K562 (cell line): ENCODE results near the gene SLC39A13. TPM values are rescaled to one million over a fixed set of nuclear protein-coding genes. Genes with fewer than 3 reads are reported as not detected.
A peak's percentile ranks its signal among the peaks of the same experiment; 100 is the strongest.

Experiments
- ATAC-seq: fragments of 200-7000 bp; cut with Tn5 transposase; 3 replicates; pipeline ENCODE4 v1.9.1; 2020; ENCODE audit warnings: moderate library complexity
- BruUV-seq: library from RNA; stranded (reverse); fragments of 400-500 nt; replicated peaks from 2 replicates; lab custom pipeline; 2021; lab: Mats Ljungman, UMichigan
- CTCF ChIA-PET: fragments of 300-600 bp; formaldehyde crosslinking; extraction: SDS; loops from one replicate; lab custom pipeline; 2021; ENCODE audit warnings: low intra/inter-chr PET ratio; lab: Yijun Ruan, JAX
- POLR2A ChIA-PET: fragments of 300-600, 350-650 bp; sonication (Branson Sonifier 250); formaldehyde crosslinking; extraction: SDS; loops from one replicate; lab custom pipeline; 2021; ENCODE audit warnings: antibody characterized with exemption, inconsistent platforms; lab: Yijun Ruan, JAX
- DNase-seq, 4 experiments: peaks; one replicate each; pipeline versions ENCODE4 v3.0.0 to v3.0.0-alpha.2; 2011 to 2018; ENCODE audit warnings: low spot score in 3 of 4, mixed read lengths in 3 of 4; ENCODE audit errors: extremely low read depth in 1 of 4
- FAIRE-seq: peaks from 2 replicates; lab custom pipeline; 2011; peaks lifted over from hg19 to GRCh38; lab: Jason Lieb, UNC
- H2AFZ ChIP-seq: 2 replicates; pipeline ENCODE4 v1.6.0; 2011; ENCODE audit warnings: low read depth, low read length, control low read depth, inconsistent platforms
- H3K27ac ChIP-seq: fragments of 200-600 bp; 3 replicates; pipeline ENCODE4 v1.8.0; 2011; ENCODE audit warnings: low read depth, mild to moderate bottlenecking, control low read depth, inconsistent platforms, low read length, moderate library complexity, mixed read lengths; ENCODE audit errors: extremely low read depth
- H3K27me3 ChIP-seq, 2 experiments: fragments of 300-600 bp in 1 of 2; 2 replicates in 1 of 2; 3 replicates in 1 of 2; pipeline versions ENCODE4 v1.6.0 to v1.8.0; 2011; ENCODE audit warnings: inconsistent platforms in 2 of 2, low read length in 2 of 2, mild to moderate bottlenecking in 1 of 2, mixed read lengths in 1 of 2, moderate library complexity in 1 of 2; ENCODE audit not compliant: control insufficient read depth in 2 of 2, insufficient read depth in 2 of 2
- H3K36me3 ChIP-seq: fragments of 300-600 bp; 3 replicates; pipeline ENCODE4 v1.8.0; 2011; ENCODE audit warnings: mild to moderate bottlenecking, low read length, inconsistent platforms; ENCODE audit not compliant: control insufficient read depth, insufficient read depth
- H3K4me1 ChIP-seq, 2 experiments: fragments of 200-600 bp in 1 of 2; replicated peaks in 1 of 2; 2 replicates in 1 of 2; 3 replicates in 1 of 2; pipeline versions ENCODE4 v1.5.1 to v1.8.0; 2011; ENCODE audit warnings: inconsistent platforms in 2 of 2, low read length in 2 of 2, mild to moderate bottlenecking in 1 of 2, mixed read lengths in 1 of 2, moderate library complexity in 1 of 2; ENCODE audit not compliant: control insufficient read depth in 2 of 2, insufficient read depth in 2 of 2
- H3K4me2 ChIP-seq: 2 replicates; pipeline ENCODE4 v1.6.1; 2011; ENCODE audit warnings: low read length, control low read depth, inconsistent platforms, mixed read lengths; ENCODE audit not compliant: insufficient read depth
- H3K4me3 ChIP-seq: fragments of 200-600 bp; sonication (generic), shearing (Covaris generic); 2 replicates; pipeline ENCODE4 v1.5.1; 2016; ENCODE audit warnings: control low read depth, inconsistent platforms
- H3K79me2 ChIP-seq: fragments of 200-600 bp; 3 replicates; pipeline ENCODE4 v1.8.0; 2011; ENCODE audit warnings: low read length, inconsistent platforms; ENCODE audit not compliant: control insufficient read depth, insufficient read depth
- H3K9ac ChIP-seq, 2 experiments: 2 replicates each; pipeline versions ENCODE4 v1.6.0 to v1.6.1; 2011; ENCODE audit warnings: low read depth in 2 of 2, low read length in 2 of 2, control low read depth in 1 of 2, inconsistent platforms in 1 of 2, mild to moderate bottlenecking in 1 of 2, mixed read lengths in 1 of 2; ENCODE audit not compliant: insufficient read depth in 1 of 2
- H3K9me1 ChIP-seq: one replicate; pipeline ENCODE4 v1.6.0; 2011; ENCODE audit warnings: inconsistent platforms, mild to moderate bottlenecking, low read length, moderate library complexity; ENCODE audit not compliant: control insufficient read depth, insufficient read depth
- H3K9me3 ChIP-seq: replicated peaks from 2 replicates; pipeline ENCODE4 v1.5.1; 2011; ENCODE audit warnings: low read depth, low read length, inconsistent platforms; ENCODE audit not compliant: control insufficient read depth, insufficient read depth
- H4K20me1 ChIP-seq: replicated peaks from 2 replicates; pipeline ENCODE4 v1.6.1; 2011; ENCODE audit warnings: low read length, inconsistent platforms, mixed read lengths; ENCODE audit not compliant: control insufficient read depth, insufficient read depth
- ARID2 ChIP-seq: fragments of 450-650 bp; IDR thresholded peaks from 2 replicates; pipeline ENCODE4 v1.6.1; 2017; ENCODE audit warnings: antibody characterized with exemption, mild to moderate bottlenecking
- EP300 ChIP-seq: IDR thresholded peaks from 2 replicates; pipeline ENCODE4 v1.6.1; 2012; ENCODE audit warnings: low read length, improper control_type of control experiment
- GATAD2A ChIP-seq: fragments of 450-650 bp; IDR thresholded peaks from 2 replicates; pipeline ENCODE4 v1.6.1; 2017
- HIVEP1 ChIP-seq: fragments of 250-450 bp; sonication (Bioruptor Pico); IDR thresholded peaks from 2 replicates; pipeline ENCODE4 v1.4.0; 2020; ENCODE audit warnings: mild to moderate bottlenecking
- KLF16 ChIP-seq: IDR thresholded peaks from 2 replicates; pipeline ENCODE4 v1.6.1; 2016; ENCODE audit warnings: antibody characterized with exemption
- NKRF ChIP-seq: fragments of 450-650 bp; IDR thresholded peaks from 2 replicates; pipeline ENCODE4 v1.6.1; 2016; ENCODE audit warnings: borderline replicate concordance
- TFE3 ChIP-seq: fragments of 450-650 bp; formaldehyde crosslinking; IDR thresholded peaks from 2 replicates; pipeline ENCODE4 v1.4.0; 2020; ENCODE audit warnings: mild to moderate bottlenecking, mixed read lengths
- THRAP3 ChIP-seq: fragments of 450-650 bp; IDR thresholded peaks from 2 replicates; pipeline ENCODE4 v1.6.1; 2016; ENCODE audit warnings: mild to moderate bottlenecking, inconsistent platforms, borderline replicate concordance
- TRIM25 ChIP-seq: fragments of 450-650 bp; IDR thresholded peaks from 2 replicates; pipeline ENCODE4 v1.7.0; 2016; ENCODE audit warnings: borderline replicate concordance
- ZNF398 ChIP-seq: fragments of 250-450 bp; sonication (Bioruptor Pico); IDR thresholded peaks from 2 replicates; pipeline ENCODE4 v1.8.0; 2021; ENCODE audit warnings: moderate library complexity, mild to moderate bottlenecking, inconsistent platforms
- WGBS: fragments of 100-300 bp; shearing (Covaris generic); methylation state at CpG from one replicate; pipeline ENCODE4 v1.1.6; 2016; ENCODE audit warnings: low coverage, mixed read lengths; ENCODE audit not compliant: insufficient coverage; ENCODE audit errors: missing lambda C conversion rate; 5-methylcytosine and 5-hydroxymethylcytosine counted together
- in situ Hi-C: fragments of 300-500 bp; cut with MboI; formaldehyde crosslinking; loops from 4 replicates; pipeline ENCODE4 v1.15.0; 2018; ENCODE audit warnings: inconsistent platforms, mixed read lengths
- intact Hi-C: fragments of 100-400 bp; cut with micrococcal nuclease; formaldehyde crosslinking; loops from 2 replicates; pipeline ENCODE4 v1.14.2; 2022
- polyA plus RNA-seq, 8 experiments: library from polyadenylated mRNA; depleted of rRNA in 4 of 8; stranded (reverse) in 5 of 8; unstranded in 3 of 8; fragments of >200 nt; fragmentation: Nextera tagmentation in 2 of 8; fragmentation: Illumina TruSeq in 1 of 8; extraction: Ambion mirVana in 2 of 8; extraction: Trizol in 1 of 8; gene quantifications; 2 replicates each; pipeline versions ENCODE4 v1.2.1 to v1.2.3, GENCODE V29; 2011 to 2014; ENCODE audit warnings: inconsistent platforms in 1 of 8, missing spikeins in 1 of 8
- total RNA-seq, 7 experiments: library from RNA; depleted of rRNA in 6 of 7; stranded (reverse); fragments of >200 nt in 6 of 7; fragmentation: Illumina TruSeq in 2 of 7; extraction: Trizol in 2 of 7; gene quantifications; 2 replicates each; pipeline versions ENCODE4 v1.2.1 to v1.2.3, GENCODE V29; 2011 to 2021; ENCODE audit warnings: low replicate concordance in 1 of 7
- TF ChIP-seq, protein P1 (sequence below): fragments of 450-650 bp; IDR thresholded peaks from one replicate; pipeline ENCODE4 v1.6.1; 2018; ENCODE audit warnings: mild to moderate bottlenecking, moderate library complexity; ENCODE audit not compliant: partially characterized antibody

Gene SLC39A13
- total and polyA plus RNA-seq, 9 of the 15 experiments (the other 6 are each of a cell fraction or from before 2014, with no cell fraction given): 0.17 to 15.9 (median 3.2) TPM

GRCh38 chr11:47384498-47384897 lies 23.9 kb upstream of the SLC39A13 start (continued):
- TF ChIP-seq ZNF398 (CRISPR knock-in tag): no peak

DNA sequence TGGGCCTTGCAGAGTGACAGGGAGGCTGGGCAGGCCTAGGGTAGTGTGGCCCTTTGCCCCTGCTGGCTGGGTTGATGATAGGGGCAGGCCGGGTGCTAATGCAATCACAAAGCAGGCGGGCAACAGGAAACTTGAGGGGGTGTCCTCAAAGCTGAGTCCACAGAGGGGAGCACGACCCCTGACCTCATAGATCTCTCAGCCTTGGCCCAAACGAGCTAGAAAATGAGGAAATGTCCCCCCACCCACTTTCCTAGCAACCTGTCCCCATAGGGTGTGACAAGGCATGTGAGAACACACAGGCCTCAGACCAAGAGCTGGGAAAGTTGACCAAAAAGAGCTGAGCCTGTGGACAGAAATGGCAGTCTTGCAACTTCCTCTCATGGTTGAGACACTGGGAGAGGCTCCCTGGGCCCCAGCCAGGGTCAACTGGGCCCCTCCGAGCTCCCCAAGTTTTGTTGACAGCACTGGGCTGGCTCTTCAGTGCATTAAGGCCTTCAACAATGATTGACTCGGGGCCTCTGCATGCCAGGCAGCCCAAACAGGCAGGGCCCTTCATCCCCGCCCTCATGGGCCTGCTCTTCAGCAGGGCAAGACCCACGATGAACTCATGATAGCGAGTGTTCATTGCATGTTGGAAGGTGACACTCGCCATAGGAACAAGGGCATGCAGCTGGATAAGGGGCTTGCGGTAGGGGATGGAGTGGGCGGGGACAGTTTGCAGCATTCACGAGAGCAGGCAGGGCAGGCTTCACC lies 20.3 kb upstream of the SLC39A13 start:
- 56% methylated on average over 13 of the region's 13 CpGs for WGBS
- peaks cover 17 to 47% of the 10 kb centered on the region in 2 experiments for H3K4me1 ChIP-seq
- no TSS peak for BruUV-seq
- ATAC-seq (no peak), FAIRE-seq (no peak), DNase-seq (peak in 1 of 4 experiments; percentile 6)
- in situ Hi-C loops (no loop called here), intact Hi-C loops (no loop called here)
- ChIA-PET POLR2A (interaction anchor here (0.6 to 1.9 kb wide), 5 partner anchors 9 to 47 kb away, joined by 3 to 8 read pairs (median 3); partner anchors contain the start of gene SPI1), CTCF (no interaction called here)
- no peaks in the 10 kb centered on the region for H3K79me2 ChIP-seq
- peak overlapping the region; percentile 57 for H2AFZ ChIP-seq
- no peak overlapping the region for H3K4me3 ChIP-seq
- H4K20me1 ChIP-seq: no peaks in the 10 kb centered on the region
- H3K9me1 ChIP-seq: no peaks in the 10 kb centered on the region
- no peaks in the 10 kb centered on the region for H3K9me3 ChIP-seq
- H3K4me2 ChIP-seq: no peak overlapping the region
- no peaks in the 10 kb centered on the region for H3K36me3 ChIP-seq
- peak overlapping the region; percentile 44; the same call in 1 of the 3 replicates for H3K27ac ChIP-seq
- peak overlapping the region in 1 of 2 experiments; percentile 80; a peak in 2 of 4 replicates for H3K9ac ChIP-seq
- H3K27me3 ChIP-seq: no peaks in the 10 kb centered on the region
- TF ChIP-seq KLF16 (no peak), TRIM25 (no peak), GATAD2A (no peak), HIVEP1 (CRISPR knock-in tag) (no peak), EP300 (no peak), ARID2 (no peak), THRAP3 (no peak), TFE3 (CRISPR knock-in tag) (no peak), NKRF (no peak)
- TF ChIP-seq, protein P1, sequence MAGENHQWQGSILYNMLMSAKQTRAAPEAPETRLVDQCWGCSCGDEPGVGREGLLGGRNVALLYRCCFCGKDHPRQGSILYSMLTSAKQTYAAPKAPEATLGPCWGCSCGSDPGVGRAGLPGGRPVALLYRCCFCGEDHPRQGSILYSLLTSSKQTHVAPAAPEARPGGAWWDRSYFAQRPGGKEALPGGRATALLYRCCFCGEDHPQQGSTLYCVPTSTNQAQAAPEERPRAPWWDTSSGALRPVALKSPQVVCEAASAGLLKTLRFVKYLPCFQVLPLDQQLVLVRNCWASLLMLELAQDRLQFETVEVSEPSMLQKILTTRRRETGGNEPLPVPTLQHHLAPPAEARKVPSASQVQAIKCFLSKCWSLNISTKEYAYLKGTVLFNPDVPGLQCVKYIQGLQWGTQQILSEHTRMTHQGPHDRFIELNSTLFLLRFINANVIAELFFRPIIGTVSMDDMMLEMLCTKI: no peak
